GM12872 (cell line): ENCODE data around the gene ADK.

Experiments used
- CTCF ChIP-seq: IDR thresholded peaks from 3 replicates; pipeline ENCODE4 v1.5.1; 2011; ENCODE audit warnings: low read depth, mild to moderate bottlenecking, low read length, moderate library complexity; ENCODE audit not compliant: insufficient read depth

ADK gene

GRCh38 chr10:74177140-74177677, 26.2 kb downstream of the ADK start:
- no peak for TF ChIP-seq CTCF

GRCh38 chr10:74178042-74178791, 27.2 kb downstream of the ADK start:
- no peak for TF ChIP-seq CTCF

- no peak for TF ChIP-seq CTCF
These were observed 28.2 kb downstream of the ADK start for GRCh38 chr10:74179111-74179710.

GRCh38 chr10:74186678-74187077, 35.7 kb downstream of the ADK start:
- no peak for TF ChIP-seq CTCF

- TF ChIP-seq CTCF, result no peak
These were observed 36.2 kb downstream of the ADK start for GRCh38 chr10:74187237-74187636.

GRCh38 chr10:74189999-74190421, 39.0 kb downstream of the ADK start:
- TF ChIP-seq CTCF, result no peak

- no peak for TF ChIP-seq CTCF
These were observed 39.5 kb downstream of the ADK start for GRCh38 chr10:74190494-74190893.
